DLD1 (cell line): ENCODE data around the gene SLC39A11.

Source experiments
- in situ Hi-C: cut with HindIII; loops from 2 replicates; pipeline ENCODE4 v1.10.0; 2017; ENCODE audit warnings: low sequenced_read_pairs

SLC39A11 gene

DNA sequence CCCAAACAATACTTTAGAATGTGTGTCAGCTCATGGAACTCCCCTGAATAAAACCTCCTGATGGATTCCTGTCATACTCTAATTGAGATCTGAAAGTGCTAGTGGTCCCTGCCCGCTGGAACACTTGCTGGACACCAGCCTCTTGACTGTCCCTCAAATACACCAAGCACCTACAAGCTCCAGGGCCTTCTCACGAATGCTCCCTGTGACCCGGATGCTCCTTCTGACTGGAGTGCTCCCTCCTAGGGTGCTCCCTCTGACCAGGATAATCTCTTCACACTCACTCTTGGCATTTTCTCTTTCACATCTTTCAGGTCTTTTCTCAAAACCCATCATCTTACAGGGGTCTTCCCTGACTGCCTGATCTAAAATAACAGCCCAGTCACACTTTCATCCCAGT, 205.9 kb downstream of the SLC39A11 start:
- in situ Hi-C loops = no loop called here

DNA sequence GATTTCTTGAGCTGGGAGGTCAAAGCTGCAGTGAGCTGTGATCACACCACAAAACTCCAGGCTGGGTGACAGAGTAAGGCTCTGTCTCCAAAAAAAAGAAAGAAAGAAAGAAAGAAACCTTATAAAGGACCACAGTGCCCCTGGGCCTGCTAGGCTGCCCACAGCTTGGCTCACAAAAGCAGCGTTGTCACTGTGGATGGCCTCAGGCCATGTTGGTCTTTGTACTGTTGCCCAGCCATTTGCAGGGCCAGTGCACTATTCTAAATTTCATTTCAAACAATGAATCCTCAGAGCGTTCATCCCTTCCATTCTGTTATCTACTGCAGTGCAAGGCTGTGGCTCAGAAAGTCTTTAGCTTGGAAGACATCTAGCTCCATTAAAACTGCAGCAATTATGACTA, 208.4 kb downstream of the SLC39A11 start:
- in situ Hi-C loops = no loop called here

DNA sequence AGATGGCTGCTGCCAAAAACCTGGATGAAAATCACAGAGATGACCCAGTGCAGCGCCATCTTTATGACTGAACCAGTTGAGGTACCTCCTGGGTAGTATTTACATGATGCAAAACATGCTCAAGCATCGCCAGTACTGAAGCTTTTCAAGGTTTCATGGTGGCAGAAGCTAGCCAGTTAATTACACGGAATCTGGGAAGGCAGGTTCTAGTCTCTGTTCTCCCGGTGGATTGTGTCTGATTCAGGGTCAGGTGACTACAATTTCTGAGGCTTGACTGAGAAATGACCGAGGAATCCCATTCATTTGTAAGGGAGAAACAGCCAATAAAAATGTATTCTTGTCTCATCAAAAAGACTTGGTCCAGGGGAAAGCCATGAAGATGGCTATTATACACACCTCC, 209.1 kb downstream of the SLC39A11 start:
- in situ Hi-C loops = no loop called here

DNA sequence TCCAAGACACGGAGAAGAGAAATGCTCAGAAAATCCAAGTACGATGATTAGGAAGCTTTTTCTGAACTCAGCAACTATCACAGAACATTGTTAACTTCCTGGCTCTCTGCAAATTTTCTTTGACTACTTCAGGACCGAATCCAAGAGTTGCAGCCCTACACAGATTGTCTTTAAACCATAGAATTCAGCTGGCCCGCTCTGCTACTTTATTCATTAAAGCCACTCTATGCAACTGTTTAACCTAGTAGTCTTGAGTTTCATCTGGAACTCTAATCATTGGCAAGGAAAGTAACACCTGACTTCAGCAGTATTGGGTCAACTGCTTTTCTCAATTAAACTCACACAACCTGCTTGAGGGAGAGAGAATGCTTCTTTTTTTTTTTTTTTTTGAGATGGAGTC, 210.1 kb downstream of the SLC39A11 start:
- in situ Hi-C loops = no loop called here

DNA sequence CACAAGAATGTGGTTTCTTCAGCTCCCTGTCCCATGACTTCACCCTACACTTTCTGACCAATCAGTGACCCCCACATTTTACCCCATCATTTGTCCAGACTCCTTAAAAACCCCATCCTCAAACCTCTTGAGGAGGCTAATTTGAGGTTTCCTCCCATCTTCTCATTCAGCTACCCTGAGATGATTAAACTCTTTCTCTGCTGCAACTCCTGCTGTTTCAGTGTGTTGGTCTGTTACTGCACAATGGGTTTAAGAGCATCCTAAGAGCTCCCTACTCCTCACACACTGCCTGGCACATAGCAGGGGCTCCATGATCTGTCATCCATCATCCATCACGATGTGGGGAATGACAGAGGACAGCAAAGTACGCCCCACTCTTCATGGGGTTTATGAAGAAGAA, 212.6 kb downstream of the SLC39A11 start:
- in situ Hi-C loops = no loop called here

DNA sequence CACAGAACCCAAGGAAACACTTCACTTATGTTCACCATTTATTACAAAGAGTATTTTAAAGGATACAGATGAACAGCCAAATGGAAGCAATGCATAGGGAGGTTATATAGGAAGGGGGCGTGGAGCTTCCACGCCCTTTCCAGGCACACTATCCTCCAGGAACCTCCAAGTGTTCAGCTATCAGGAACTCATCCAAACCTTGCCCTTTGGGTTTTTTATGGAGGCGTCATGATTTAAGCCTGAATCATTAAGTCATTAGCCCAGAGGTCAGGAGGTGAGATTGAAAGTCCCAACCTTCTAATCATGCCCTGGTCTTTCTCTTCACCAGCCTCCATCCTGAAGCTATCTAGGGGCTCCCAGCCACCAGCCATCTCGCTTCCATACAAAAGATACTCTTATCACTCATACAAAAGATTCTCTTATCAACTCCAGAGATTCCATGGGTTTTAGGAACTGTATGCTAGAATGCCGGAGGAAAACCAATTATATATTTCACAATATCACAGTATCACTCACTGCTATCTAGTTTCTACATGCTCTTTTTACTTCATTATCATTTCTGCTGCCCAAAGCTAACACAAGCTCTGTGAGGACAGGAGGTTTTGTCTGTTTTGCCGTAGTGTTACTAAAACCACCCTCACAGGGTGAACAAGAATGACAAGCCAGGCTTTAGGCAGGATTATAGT, 213.4 kb downstream of the SLC39A11 start:
- in situ Hi-C loops = no loop called here

DNA sequence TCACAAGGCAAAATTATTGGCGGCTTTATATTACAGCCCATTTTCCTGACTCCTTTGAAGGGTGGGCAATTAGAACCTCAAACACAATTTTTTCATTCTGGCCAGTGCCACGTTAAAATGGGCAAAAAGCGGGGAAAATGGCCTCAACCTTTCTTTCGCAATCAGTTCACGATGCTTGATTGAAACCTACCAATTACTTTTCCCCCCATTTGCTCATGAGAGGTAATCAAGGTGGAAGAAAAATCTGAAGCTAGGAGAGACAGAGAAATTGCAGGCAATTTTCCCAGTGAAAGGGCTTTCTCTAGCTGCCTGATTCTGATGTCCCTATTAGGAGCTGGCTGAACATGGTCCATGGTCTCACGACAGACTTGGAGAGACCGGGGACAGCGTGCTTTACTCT, 215.1 kb downstream of the SLC39A11 start:
- in situ Hi-C loops = no loop called here

DNA sequence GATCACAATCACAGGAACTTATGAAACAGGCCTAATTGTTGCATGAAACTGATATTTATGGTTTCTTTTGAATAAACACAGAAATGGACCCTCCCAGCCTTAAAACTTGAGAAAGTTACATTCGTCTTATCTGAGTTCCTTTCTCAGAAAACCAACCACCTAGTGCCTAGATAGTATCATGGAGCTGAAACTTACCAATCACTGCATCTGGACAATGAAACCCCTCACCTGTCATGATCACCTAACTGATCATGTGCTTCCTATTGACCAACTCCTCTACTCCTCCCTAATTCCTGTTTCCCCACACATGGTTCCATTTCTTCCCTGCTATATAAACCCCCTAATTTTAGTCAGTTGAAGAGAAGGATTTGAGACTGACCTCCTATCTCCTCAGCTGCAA, 216.1 kb downstream of the SLC39A11 start:
- in situ Hi-C loops = no loop called here

DNA sequence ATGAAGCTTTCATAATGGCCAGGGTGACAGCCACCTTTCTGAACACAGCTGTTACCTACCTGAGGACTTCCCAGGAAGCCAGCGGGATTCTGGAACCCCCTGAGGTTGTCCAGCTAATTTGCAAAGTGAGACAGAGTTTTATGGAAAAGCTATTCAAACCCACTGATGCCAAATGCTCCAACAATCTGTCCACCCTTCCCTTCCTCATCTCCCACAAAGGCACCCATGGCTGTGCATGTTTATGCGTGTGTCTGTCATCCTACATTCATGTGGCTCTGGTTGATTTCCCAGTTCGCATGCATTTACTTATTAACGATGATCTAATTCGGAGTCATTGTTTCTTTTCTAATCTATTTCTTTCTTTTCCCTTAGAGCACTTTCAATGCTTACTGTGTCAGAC, 217.1 kb downstream of the SLC39A11 start:
- in situ Hi-C loops = no loop called here

DNA sequence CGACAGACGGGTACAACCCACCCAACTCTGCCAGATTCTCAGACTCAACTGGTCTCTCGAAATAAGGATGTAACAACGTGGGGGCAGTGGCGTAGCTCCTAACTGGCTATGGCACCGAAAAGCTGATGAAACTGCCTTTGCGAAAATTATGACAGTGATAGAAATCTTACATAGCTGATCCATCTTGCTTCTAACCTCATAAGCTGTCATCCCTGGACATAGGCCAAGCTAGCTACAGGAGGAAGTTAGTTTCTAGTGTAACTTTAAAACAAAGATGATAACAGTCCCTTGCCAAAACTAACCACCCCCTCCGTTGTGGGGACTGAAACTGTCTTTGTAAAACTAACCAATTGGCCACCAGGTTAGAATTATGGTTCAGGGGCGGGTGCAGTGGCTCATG, 220.1 kb downstream of the SLC39A11 start:
- in situ Hi-C loops = no loop called here

DNA sequence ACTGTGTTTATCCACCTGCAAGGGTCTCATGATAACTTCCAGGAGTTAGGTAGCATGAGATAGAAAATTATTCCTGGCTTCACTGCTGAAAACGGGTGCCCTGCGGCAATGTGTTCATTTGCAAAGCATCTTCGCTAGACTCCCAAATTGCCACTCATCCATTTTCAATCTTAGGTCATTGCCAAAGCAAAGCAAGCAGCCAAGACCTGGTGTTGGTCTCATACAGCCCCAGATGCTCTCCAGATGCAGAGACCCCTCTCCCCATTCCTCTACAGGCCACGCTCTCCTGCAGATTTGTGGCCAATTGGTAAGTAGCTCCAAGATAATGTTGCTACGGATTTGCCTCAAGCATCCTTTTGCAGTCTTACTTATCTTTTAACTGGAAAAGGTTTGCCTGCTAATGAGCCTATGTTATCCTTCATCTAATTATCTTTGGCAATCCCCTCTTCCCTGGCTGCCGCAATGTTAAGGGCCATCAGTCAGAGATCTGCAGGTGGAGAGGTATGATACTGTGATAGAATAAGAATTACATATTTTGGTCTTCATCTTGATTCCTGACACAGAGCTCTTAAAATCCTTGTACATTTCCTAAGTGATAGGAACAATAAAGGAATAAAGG, 222.0 kb downstream of the SLC39A11 start:
- in situ Hi-C loops = no loop called here

DNA sequence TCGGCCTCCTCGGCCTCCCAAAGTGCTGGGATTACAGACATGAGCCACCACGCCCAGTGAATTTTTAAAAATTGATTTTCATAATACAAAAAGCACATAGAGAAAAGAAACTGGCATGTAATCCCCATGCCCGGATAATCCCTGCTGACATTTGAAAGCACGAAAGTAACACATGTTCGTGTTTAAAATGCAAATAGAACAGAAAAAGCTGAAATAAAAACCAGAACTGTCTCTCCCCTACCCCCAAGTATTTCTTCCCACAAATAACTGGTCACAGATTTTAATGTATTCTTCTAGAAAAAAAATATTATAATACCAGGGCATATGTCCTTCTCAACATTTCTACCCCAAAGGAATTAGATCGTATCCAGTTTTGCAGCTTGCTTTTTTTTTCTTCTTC, 222.9 kb downstream of the SLC39A11 start:
- in situ Hi-C loops = no loop called here

DNA sequence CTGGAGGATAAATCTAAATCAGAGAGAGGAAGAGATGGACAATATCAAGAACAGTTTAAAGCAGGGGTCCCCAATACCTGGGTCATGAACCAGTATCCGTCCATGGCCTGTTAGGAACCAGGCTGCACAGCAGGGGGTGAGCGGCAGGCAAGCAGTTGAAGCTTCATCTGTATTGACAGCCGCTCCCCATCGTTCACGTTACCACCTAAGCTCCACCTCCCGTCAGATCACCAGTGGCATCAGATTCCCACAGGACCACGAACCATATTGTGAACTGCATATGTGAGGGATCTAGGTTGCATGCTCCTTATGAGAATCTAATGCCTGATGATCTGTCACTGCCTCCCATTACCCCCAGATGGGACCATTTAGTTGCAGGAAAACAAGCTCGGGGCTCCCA, 226.5 kb downstream of the SLC39A11 start:
- in situ Hi-C loops = no loop called here

DNA sequence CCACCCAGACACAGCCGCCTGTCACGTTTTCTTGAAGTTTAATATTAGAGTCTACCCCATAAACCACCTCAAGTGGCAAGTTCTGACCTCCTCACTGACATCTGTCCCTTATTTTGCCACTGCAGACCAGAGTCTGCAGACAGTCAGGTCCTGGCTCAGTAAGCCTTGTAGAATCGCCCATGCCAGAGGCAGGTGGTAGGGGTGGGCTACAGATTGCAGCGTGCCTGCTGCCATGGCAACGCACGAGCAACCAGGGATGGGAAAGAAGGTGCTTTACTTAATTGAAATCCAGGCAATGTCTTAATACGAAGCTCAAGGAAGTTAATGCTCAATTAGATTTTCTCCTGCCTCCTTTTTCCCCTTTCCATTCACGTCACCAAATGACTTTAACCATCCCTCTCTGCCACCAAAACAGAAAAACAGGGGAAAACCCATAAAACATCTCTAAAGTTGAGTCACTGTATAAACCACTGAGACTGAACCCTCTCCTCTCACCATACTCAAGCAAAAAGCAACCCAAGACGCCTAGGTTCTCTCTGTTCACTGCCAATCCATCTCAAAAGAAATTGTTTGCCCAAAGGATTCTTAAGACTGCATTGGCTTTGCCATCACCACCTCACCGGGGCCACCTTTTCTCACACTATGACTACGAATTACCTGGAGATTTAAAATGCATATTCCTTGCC, 228.8 kb downstream of the SLC39A11 start:
- in situ Hi-C loops = no loop called here

DNA sequence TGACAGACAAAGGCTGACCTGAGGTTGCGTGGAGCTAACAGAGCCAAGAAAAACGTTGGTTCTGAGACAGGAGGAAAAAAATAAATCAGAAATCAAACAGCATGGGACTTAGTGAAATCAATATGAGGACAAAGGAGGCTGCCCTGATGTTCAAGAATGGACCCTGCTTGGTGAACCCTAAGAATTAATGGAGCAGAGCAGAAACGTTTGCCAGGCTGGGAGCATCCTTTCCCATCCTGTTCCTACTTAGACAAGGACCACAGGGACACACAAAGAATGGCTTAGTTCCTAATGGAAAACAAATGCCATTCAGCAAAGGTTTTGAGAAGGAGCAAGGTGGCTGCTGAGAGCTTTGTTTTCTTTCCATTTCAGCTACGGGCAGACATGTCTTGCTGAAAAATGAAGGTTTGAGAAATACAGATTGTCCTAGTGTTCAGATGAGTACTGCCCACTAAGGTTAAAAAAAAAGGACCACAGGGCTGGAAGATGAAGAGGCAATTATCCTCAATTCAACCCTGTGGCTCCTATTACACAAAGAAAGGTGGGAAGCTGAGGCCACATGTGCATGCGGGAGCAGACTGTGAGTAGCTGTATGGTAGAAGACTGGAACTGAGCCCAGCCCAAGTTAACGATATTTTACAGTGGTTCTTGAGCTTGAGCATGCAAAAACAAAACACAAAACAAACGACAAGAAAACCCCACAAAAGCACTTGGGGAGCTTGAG, 230.1 kb downstream of the SLC39A11 start:
- in situ Hi-C loops = no loop called here

DNA sequence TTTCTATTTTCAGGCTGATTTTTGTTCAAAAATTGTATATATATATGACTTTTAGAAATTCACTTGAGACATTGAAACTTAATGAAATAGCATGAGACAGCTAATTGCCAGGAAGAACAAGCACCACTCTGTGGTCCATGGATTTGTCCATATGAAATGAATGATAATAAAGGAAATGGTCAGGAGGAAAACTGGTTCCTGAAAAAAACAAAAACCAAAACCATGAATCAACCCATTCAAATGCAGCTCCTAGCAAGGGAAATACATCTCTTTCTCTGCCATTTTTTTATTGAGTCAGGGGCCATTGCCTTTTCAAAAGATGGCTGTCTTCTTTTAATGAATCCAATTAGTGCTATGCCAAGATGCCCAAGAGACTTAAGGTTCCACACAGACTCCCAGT, 230.7 kb downstream of the SLC39A11 start:
- in situ Hi-C loops = no loop called here

DNA sequence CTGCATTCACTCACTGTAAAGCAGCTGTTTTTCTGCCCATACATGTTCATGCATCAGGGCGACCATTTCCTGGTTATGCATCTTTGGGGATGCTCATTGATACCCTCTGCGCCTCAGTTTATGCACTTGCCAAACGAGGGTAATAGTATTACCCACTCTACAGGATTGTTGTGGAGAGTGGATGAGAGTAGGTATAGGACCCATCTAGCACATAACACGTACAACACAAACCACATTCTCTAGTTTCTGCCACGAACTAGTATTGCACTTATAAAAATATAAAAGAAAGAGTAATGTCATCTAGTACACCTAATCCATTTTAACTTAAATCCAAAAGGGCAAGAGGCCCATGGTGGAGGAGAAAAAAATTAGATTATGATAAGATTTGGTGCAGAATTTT, 231.7 kb downstream of the SLC39A11 start:
- in situ Hi-C loops = no loop called here

DNA sequence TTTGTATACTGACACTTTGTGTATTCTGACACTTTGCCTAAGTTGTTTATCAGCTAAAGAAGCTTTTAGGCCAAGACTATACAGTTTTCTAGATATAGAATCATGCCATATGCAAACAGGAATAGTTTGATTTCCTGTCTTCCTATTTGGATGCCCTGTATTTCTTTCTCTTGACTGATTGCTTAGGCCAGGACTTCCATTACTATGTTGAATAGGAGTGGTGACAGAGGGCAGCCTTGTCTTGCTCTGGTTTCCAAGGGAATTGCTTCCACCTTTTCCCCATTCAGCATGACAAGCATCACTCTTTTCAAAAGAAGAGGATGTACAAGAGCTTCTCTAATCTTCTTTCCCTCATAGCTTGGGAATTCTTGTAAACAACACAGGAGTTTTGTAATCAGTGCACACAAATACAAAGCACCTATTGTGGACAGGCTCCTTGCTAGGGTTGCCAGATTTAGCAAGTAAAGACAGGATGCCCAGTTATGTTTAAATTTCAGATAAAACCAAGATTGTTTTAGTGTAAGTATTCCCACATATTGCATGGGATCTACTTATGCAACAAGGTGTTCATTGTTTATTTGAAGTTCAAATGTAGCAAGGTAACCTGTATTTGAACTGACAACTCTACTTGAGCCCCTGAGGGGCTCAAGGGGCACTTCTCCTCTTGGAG, 233.5 kb downstream of the SLC39A11 start:
- in situ Hi-C loops = no loop called here

DNA sequence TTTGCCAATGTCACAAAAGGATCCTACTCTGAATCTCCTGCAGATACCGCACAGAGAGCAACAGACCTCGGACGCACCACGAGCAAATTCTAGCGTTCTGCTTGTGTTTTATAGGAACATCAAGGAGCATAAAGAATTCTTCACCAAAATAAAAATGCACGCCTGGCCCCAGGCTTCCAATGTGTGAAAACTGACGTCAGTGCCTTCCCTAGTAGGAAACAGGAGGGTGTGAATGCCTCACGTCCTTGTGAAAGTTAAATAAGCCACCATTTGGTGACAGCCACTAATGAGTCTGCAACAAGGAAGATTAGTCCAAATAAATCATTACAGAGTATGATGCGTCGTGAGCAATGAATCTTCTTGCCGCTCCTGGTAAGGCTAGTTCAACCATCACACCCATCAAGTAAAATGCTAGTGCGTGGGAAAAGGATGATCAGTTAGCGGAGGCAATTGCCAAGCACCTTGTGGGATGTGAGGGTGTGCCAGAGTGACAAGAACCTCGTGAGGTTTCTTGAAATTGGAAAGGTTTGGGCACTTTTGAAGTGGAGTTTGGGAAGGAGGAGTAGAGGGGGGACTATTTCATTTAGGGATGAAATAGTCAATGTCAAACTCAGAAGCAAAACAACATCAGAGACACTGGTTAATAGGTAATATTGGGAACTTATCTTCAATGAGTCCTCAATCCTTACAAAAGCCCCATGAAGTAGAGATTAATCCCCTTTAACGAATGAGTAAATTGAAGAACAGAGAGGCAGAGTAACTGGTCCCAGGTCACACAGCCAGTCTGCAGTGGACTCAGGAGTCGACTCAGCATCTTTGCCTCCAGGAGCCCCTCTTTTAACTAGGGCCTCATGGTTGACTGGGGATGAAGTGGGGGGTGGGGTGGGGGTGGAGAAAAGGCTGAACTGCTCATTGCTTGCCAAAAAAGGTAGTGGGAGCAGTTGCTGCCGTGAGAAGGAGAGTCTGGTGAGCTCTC, 238.8 kb downstream of the SLC39A11 start:
- in situ Hi-C loops = no loop called here
